AG04450 (cell line): Measurements from ENCODE around the gene TROAP. TPM values are rescaled to one million over a fixed set of nuclear protein-coding genes. Genes with fewer than 3 reads are reported as not detected.

Source experiments
- CTCF ChIA-PET: fragments of 300-600, 350-600 bp; formaldehyde crosslinking; extraction: SDS; loops from one replicate; lab custom pipeline; 2022; ENCODE audit warnings: antibody characterized with exemption, inconsistent platforms; lab: Charles Lee
- POLR2A ChIA-PET: fragments of 350-600 bp; formaldehyde crosslinking; extraction: SDS; loops from one replicate; lab custom pipeline; 2021; ENCODE audit warnings: antibody characterized with exemption, inconsistent platforms; lab: Yijun Ruan, JAX
- DNase-seq: peaks from one replicate; pipeline ENCODE4 v3.0.0-alpha.2; 2011; ENCODE audit warnings: low read depth, low spot score
- H3K27ac ChIP-seq: one replicate; pipeline ENCODE4 v1.5.1; 2012; ENCODE audit warnings: low read depth, low read length, control low read depth
- H3K27me3 ChIP-seq: one replicate; pipeline ENCODE4 v1.6.0; 2012; ENCODE audit warnings: low read length; ENCODE audit not compliant: control insufficient read depth, insufficient read depth
- H3K4me3 ChIP-seq: 2 replicates; pipeline ENCODE4 v1.5.1; 2011; ENCODE audit warnings: mild to moderate bottlenecking, low read depth, low read length, control low read depth
- H3K9me3 ChIP-seq: 2 replicates; pipeline ENCODE4 v1.5.1; 2012; ENCODE audit warnings: low read length; ENCODE audit not compliant: control insufficient read depth, insufficient read depth
- polyA plus RNA-seq: library from polyadenylated mRNA; depleted of rRNA; stranded (reverse); fragments of >200 nt; gene quantifications from 2 replicates; pipeline ENCODE4 v1.2.3, GENCODE V29; 2011
- TF ChIP-seq, protein P1 (sequence below): IDR thresholded peaks from 2 replicates; pipeline ENCODE4 v1.5.1; 2011; ENCODE audit warnings: low read depth, low read length, control low read depth, inconsistent platforms

TROAP gene
- polyA plus RNA-seq, 1 experiment, result 7.6 TPM

DNA sequence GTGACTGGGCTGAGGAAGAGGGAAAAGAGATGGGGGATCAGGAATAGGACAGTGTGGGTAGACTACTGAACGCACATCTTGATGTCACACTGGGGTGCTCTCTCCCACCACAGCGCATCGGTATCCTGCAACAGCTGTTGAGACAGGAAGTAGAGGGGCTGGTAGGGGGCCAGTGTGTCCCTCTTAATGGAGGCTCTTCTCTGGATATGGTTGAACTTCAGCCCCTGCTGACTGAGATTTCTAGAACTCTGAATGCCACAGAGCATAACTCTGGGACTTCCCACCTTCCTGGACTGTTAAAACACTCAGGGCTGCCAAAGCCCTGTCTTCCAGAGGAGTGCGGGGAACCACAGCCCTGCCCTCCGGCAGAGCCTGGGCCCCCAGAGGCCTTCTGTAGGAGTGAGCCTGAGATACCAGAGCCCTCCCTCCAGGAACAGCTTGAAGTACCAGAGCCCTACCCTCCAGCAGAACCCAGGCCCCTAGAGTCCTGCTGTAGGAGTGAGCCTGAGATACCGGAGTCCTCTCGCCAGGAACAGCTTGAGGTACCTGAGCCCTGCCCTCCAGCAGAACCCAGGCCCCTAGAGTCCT is 7.1 kb downstream of the TROAP start:
- Histone ChIP-seq H3K27ac (no peak overlapping the region), H3K27me3 (peaks cover 17% of the 10 kb centered on the region), H3K9me3 (no peaks in the 10 kb centered on the region; the same call in 1 of the 2 replicates), H3K4me3 (no peak overlapping the region)
- CTCF ChIA-PET, result interaction anchor here (0.6 to 4.7 kb wide), 3 partner anchors 17 to 307 kb away, joined by 7 to 52 read pairs (median 7); partner anchors contain the start of gene DNAJC22
- POLR2A ChIA-PET, result no interaction called here
- DNase-seq, result no peak
- TF ChIP-seq, protein P1, sequence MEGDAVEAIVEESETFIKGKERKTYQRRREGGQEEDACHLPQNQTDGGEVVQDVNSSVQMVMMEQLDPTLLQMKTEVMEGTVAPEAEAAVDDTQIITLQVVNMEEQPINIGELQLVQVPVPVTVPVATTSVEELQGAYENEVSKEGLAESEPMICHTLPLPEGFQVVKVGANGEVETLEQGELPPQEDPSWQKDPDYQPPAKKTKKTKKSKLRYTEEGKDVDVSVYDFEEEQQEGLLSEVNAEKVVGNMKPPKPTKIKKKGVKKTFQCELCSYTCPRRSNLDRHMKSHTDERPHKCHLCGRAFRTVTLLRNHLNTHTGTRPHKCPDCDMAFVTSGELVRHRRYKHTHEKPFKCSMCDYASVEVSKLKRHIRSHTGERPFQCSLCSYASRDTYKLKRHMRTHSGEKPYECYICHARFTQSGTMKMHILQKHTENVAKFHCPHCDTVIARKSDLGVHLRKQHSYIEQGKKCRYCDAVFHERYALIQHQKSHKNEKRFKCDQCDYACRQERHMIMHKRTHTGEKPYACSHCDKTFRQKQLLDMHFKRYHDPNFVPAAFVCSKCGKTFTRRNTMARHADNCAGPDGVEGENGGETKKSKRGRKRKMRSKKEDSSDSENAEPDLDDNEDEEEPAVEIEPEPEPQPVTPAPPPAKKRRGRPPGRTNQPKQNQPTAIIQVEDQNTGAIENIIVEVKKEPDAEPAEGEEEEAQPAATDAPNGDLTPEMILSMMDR, result no peak

DNA sequence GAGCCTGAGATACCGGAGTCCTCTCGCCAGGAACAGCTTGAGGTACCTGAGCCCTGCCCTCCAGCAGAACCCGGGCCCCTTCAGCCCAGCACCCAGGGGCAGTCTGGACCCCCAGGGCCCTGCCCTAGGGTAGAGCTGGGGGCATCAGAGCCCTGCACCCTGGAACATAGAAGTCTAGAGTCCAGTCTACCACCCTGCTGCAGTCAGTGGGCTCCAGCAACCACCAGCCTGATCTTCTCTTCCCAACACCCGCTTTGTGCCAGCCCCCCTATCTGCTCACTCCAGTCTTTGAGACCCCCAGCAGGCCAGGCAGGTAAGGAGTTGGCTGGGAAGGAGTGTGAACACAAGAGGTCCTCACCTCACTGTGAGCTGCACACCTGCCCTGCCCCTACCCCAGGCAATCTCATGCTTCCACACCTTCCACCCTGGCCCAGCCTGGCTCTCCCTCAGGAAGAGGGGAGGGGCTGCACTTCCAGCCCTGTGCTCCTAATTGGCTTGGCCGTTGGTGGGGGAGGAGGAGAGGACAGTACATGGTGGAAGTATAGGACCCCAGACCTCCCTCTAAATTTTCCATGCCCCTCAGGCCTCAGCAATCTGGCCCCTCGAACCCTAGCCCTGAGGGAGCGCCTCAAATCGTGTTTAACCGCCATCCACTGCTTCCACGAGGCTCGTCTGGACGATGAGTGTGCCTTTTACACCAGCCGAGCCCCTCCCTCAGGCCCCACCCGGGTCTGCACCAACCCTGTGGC is 7.8 kb downstream of the TROAP start:
- ChIA-PET POLR2A (interaction anchor here (1.3 to 2.2 kb wide), 3 partner anchors 8 to 16 kb away, joined by 7 to 10 read pairs (median 7); partner anchors contain the start of genes DNAJC22 and TROAP), CTCF (interaction anchor here (0.6 to 4.9 kb wide), 26 partner anchors 8 to 306 kb away, joined by 3 to 85 read pairs (median 7); partner anchors contain the start of genes DNAJC22, FAM186B, MCRS1 and TROAP)
- TF ChIP-seq, protein P1, result no peak
- peaks cover 24% of the 10 kb centered on the region for H3K27me3 ChIP-seq
- H3K4me3 ChIP-seq, result no peak overlapping the region
- no peak overlapping the region for H3K27ac ChIP-seq
- no peak for DNase-seq
- no peaks in the 10 kb centered on the region; the same call in 1 of the 2 replicates for H3K9me3 ChIP-seq

DNA sequence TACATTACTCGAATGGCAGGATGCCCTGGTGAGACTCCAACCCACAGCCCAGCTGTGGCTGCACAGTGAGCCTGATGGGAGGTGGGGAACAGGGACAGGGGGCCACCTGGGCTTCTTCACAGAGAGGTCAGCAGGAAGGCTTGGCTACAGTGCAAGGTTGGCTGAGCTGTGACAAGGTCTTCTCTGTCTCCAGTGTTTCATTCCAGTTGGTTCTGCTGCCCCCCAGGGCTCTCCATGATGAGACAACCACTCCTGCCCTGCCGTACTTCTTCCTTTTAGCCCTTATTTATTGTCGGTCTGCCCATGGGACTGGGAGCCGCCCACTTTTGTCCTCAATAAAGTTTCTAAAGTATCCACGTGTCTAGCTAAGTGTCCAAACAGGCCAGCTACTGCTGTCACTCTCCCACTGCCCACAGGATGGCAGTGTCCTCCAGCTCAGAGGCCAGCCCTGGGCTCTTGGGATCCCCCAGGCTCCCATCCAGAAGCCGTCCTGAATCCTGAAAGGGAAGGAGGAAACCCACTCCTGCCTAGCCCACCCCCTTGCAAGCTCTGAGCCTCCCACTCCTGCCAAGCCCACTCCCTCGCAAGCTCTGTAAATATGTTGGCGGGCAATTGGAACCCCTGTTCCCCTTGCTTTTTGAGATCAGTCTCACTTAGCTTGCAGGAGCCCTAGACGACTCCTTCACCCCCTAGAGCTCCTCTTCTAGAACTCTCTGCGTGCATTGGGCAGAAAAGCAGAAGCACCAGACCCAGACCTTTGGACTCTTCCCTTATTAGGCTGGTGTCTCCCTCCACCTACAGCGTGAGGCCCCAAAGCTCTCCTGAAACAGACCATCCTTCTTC is 8.5 kb downstream of the TROAP start:
- Histone ChIP-seq H3K9me3 (peaks cover 4% of the 10 kb centered on the region; the same call in 1 of the 2 replicates), H3K4me3 (no peak overlapping the region), H3K27me3 (peaks cover 32% of the 10 kb centered on the region), H3K27ac (no peak overlapping the region)
- peak; percentile 44 for DNase-seq
- POLR2A ChIA-PET, result interaction anchor here (1.3 to 2.2 kb wide), 3 partner anchors 9 to 16 kb away, joined by 7 to 10 read pairs (median 7); partner anchors contain the start of genes DNAJC22 and TROAP
- TF ChIP-seq, protein P1, result peak; percentile 92
- CTCF ChIA-PET, result interaction anchor here (0.5 to 4.9 kb wide), 31 partner anchors 9 to 305 kb away, joined by 3 to 85 read pairs (median 5); partner anchors contain the start of genes DNAJC22, FAM186B, MCRS1 and PRPF40B

DNA sequence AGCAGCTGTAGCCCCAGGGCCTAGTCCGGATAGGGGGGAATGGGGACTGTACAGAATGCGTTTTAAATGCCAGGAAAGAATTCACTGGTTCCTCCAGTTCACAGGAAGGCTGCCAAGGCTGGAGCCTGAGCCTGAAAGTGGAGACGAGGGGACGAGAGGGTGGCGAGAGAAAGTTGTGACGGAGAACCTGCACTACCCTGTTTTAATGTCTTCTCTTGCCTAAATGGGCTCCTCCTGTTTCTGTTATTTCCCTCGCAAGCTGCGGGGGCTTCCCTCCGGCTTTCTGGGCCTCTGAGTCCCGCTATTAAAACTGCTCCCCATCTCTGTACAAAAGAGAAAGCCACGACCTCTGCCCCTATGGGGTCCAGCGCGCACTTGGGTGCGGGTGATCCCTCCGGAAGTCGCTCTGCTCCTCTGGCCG is 9.4 kb downstream of the TROAP start:
- TF ChIP-seq, protein P1, result no peak
- H3K4me3 ChIP-seq, result no peak overlapping the region
- peaks cover 5% of the 10 kb centered on the region; the same call in 1 of the 2 replicates for H3K9me3 ChIP-seq
- ChIA-PET POLR2A (interaction anchor here (1.3 to 2.2 kb wide), 3 partner anchors 10 to 15 kb away, joined by 7 to 10 read pairs (median 7); partner anchors contain the start of genes DNAJC22 and TROAP), CTCF (interaction anchor here (0.5 to 4.9 kb wide), 22 partner anchors 10 to 796 kb away, joined by 3 to 85 read pairs (median 9); partner anchors contain the start of genes DNAJC22, MCRS1, PRPF40B and SPATS2)
- no peak for DNase-seq
- no peak overlapping the region for H3K27ac ChIP-seq
- H3K27me3 ChIP-seq, result peaks cover 37% of the 10 kb centered on the region
